K562 (cell line): ENCODE results near the gene PPM1N. TPM values are rescaled to one million over a fixed set of nuclear protein-coding genes. Genes with fewer than 3 reads are reported as not detected.

Experiments used
- ATAC-seq: fragments of 200-7000 bp; cut with Tn5 transposase; 3 replicates; pipeline ENCODE4 v1.9.1; 2020; ENCODE audit warnings: moderate library complexity
- BruUV-seq: library from RNA; stranded (reverse); fragments of 400-500 nt; replicated peaks from 2 replicates; lab custom pipeline; 2021; lab: Mats Ljungman, UMichigan
- CTCF ChIA-PET: fragments of 300-600 bp; formaldehyde crosslinking; extraction: SDS; loops from one replicate; lab custom pipeline; 2021; ENCODE audit warnings: low intra/inter-chr PET ratio; lab: Yijun Ruan, JAX
- POLR2A ChIA-PET: fragments of 300-600, 350-650 bp; sonication (Branson Sonifier 250); formaldehyde crosslinking; extraction: SDS; loops from one replicate; lab custom pipeline; 2021; ENCODE audit warnings: antibody characterized with exemption, inconsistent platforms; lab: Yijun Ruan, JAX
- DNase-seq, 4 experiments: peaks; one replicate each; pipeline versions ENCODE4 v3.0.0 to v3.0.0-alpha.2; 2011 to 2018; ENCODE audit warnings: low spot score in 3 of 4, mixed read lengths in 3 of 4; ENCODE audit errors: extremely low read depth in 1 of 4
- FAIRE-seq: peaks from 2 replicates; lab custom pipeline; 2011; peaks lifted over from hg19 to GRCh38; lab: Jason Lieb, UNC
- H2AFZ ChIP-seq: 2 replicates; pipeline ENCODE4 v1.6.0; 2011; ENCODE audit warnings: low read depth, low read length, control low read depth, inconsistent platforms
- H3K27ac ChIP-seq: fragments of 200-600 bp; 3 replicates; pipeline ENCODE4 v1.8.0; 2011; ENCODE audit warnings: low read depth, mild to moderate bottlenecking, control low read depth, inconsistent platforms, low read length, moderate library complexity, mixed read lengths; ENCODE audit errors: extremely low read depth
- H3K27me3 ChIP-seq, 2 experiments: fragments of 300-600 bp in 1 of 2; 2 replicates in 1 of 2; 3 replicates in 1 of 2; pipeline versions ENCODE4 v1.6.0 to v1.8.0; 2011; ENCODE audit warnings: inconsistent platforms in 2 of 2, low read length in 2 of 2, mild to moderate bottlenecking in 1 of 2, mixed read lengths in 1 of 2, moderate library complexity in 1 of 2; ENCODE audit not compliant: control insufficient read depth in 2 of 2, insufficient read depth in 2 of 2
- H3K36me3 ChIP-seq: fragments of 300-600 bp; 3 replicates; pipeline ENCODE4 v1.8.0; 2011; ENCODE audit warnings: mild to moderate bottlenecking, low read length, inconsistent platforms; ENCODE audit not compliant: control insufficient read depth, insufficient read depth
- H3K4me1 ChIP-seq, 2 experiments: fragments of 200-600 bp in 1 of 2; replicated peaks in 1 of 2; 2 replicates in 1 of 2; 3 replicates in 1 of 2; pipeline versions ENCODE4 v1.5.1 to v1.8.0; 2011; ENCODE audit warnings: inconsistent platforms in 2 of 2, low read length in 2 of 2, mild to moderate bottlenecking in 1 of 2, mixed read lengths in 1 of 2, moderate library complexity in 1 of 2; ENCODE audit not compliant: control insufficient read depth in 2 of 2, insufficient read depth in 2 of 2
- H3K4me2 ChIP-seq: 2 replicates; pipeline ENCODE4 v1.6.1; 2011; ENCODE audit warnings: low read length, control low read depth, inconsistent platforms, mixed read lengths; ENCODE audit not compliant: insufficient read depth
- H3K4me3 ChIP-seq: fragments of 200-600 bp; sonication (generic), shearing (Covaris generic); 2 replicates; pipeline ENCODE4 v1.5.1; 2016; ENCODE audit warnings: control low read depth, inconsistent platforms
- H3K79me2 ChIP-seq: fragments of 200-600 bp; 3 replicates; pipeline ENCODE4 v1.8.0; 2011; ENCODE audit warnings: low read length, inconsistent platforms; ENCODE audit not compliant: control insufficient read depth, insufficient read depth
- H3K9ac ChIP-seq, 2 experiments: 2 replicates each; pipeline versions ENCODE4 v1.6.0 to v1.6.1; 2011; ENCODE audit warnings: low read depth in 2 of 2, low read length in 2 of 2, control low read depth in 1 of 2, inconsistent platforms in 1 of 2, mild to moderate bottlenecking in 1 of 2, mixed read lengths in 1 of 2; ENCODE audit not compliant: insufficient read depth in 1 of 2
- H3K9me1 ChIP-seq: one replicate; pipeline ENCODE4 v1.6.0; 2011; ENCODE audit warnings: inconsistent platforms, mild to moderate bottlenecking, low read length, moderate library complexity; ENCODE audit not compliant: control insufficient read depth, insufficient read depth
- H3K9me3 ChIP-seq: replicated peaks from 2 replicates; pipeline ENCODE4 v1.5.1; 2011; ENCODE audit warnings: low read depth, low read length, inconsistent platforms; ENCODE audit not compliant: control insufficient read depth, insufficient read depth
- H4K20me1 ChIP-seq: replicated peaks from 2 replicates; pipeline ENCODE4 v1.6.1; 2011; ENCODE audit warnings: low read length, inconsistent platforms, mixed read lengths; ENCODE audit not compliant: control insufficient read depth, insufficient read depth
- ADNP ChIP-seq: fragments of 200-800 bp; sonication (Bioruptor generic); IDR thresholded peaks from 2 replicates; pipeline ENCODE4 v1.6.1; 2016; ENCODE audit warnings: missing genetic modification characterization, missing compliant biosample characterization
- BCOR ChIP-seq: fragments of 450-650 bp; IDR thresholded peaks from 2 replicates; pipeline ENCODE4 v1.6.1; 2016
- ELF2 ChIP-seq: fragments of 250-450 bp; sonication (Bioruptor Pico); IDR thresholded peaks from 2 replicates; pipeline ENCODE4 v1.5.0; 2021; ENCODE audit warnings: mild to moderate bottlenecking
- FOSL1 ChIP-seq: fragments of 200-800 bp; sonication (Bioruptor generic); conservative IDR thresholded peaks from 2 replicates; pipeline ENCODE4 v1.6.1; 2016; ENCODE audit warnings: missing genetic modification characterization, missing compliant biosample characterization
- KDM1A ChIP-seq, 2 experiments: fragments of 450-650 bp; IDR thresholded peaks; 2 replicates each; pipeline ENCODE4 v1.6.1; 2016; ENCODE audit warnings: mild to moderate bottlenecking in 2 of 2
- LCOR ChIP-seq: sonication (generic); formaldehyde crosslinking; IDR thresholded peaks from 2 replicates; pipeline ENCODE4 v1.8.0; 2022; ENCODE audit warnings: mild to moderate bottlenecking, missing genetic modification reagents
- PTBP1 ChIP-seq: fragments of 200-400 bp; formaldehyde crosslinking; IDR thresholded peaks from 2 replicates; pipeline ENCODE4 v1.6.1; 2017; ENCODE audit warnings: low read depth, low read length
- RAD51 ChIP-seq: fragments of 450-650 bp; IDR thresholded peaks from 2 replicates; pipeline ENCODE4 v1.7.1; 2016; ENCODE audit warnings: low read depth, mild to moderate bottlenecking, borderline replicate concordance
- RBM25 ChIP-seq: fragments of 200-400 bp; formaldehyde crosslinking; IDR thresholded peaks from 2 replicates; pipeline ENCODE4 v1.6.1; 2018; ENCODE audit warnings: low read length, low read depth, moderate library complexity; ENCODE audit not compliant: severe bottlenecking
- SMARCA5 ChIP-seq: fragments of 450-650 bp; IDR thresholded peaks from 2 replicates; pipeline ENCODE4 v1.6.1; 2016
- ZNF121 ChIP-seq: sonication (generic); formaldehyde crosslinking; conservative IDR thresholded peaks from 2 replicates; pipeline ENCODE4 v1.8.0; 2022; ENCODE audit warnings: missing genetic modification reagents
- WGBS: fragments of 100-300 bp; shearing (Covaris generic); methylation state at CpG from one replicate; pipeline ENCODE4 v1.1.6; 2016; ENCODE audit warnings: low coverage, mixed read lengths; ENCODE audit not compliant: insufficient coverage; ENCODE audit errors: missing lambda C conversion rate; 5-methylcytosine and 5-hydroxymethylcytosine counted together
- in situ Hi-C: fragments of 300-500 bp; cut with MboI; formaldehyde crosslinking; loops from 4 replicates; pipeline ENCODE4 v1.15.0; 2018; ENCODE audit warnings: inconsistent platforms, mixed read lengths
- intact Hi-C: fragments of 100-400 bp; cut with micrococcal nuclease; formaldehyde crosslinking; loops from 2 replicates; pipeline ENCODE4 v1.14.2; 2022
- polyA plus RNA-seq, 8 experiments: library from polyadenylated mRNA; depleted of rRNA in 4 of 8; stranded (reverse) in 5 of 8; unstranded in 3 of 8; fragments of >200 nt; fragmentation: Nextera tagmentation in 2 of 8; fragmentation: Illumina TruSeq in 1 of 8; extraction: Ambion mirVana in 2 of 8; extraction: Trizol in 1 of 8; gene quantifications; 2 replicates each; pipeline versions ENCODE4 v1.2.1 to v1.2.3, GENCODE V29; 2011 to 2014; ENCODE audit warnings: inconsistent platforms in 1 of 8, missing spikeins in 1 of 8
- total RNA-seq, 7 experiments: library from RNA; depleted of rRNA in 6 of 7; stranded (reverse); fragments of >200 nt in 6 of 7; fragmentation: Illumina TruSeq in 2 of 7; extraction: Trizol in 2 of 7; gene quantifications; 2 replicates each; pipeline versions ENCODE4 v1.2.1 to v1.2.3, GENCODE V29; 2011 to 2021; ENCODE audit warnings: low replicate concordance in 1 of 7

Gene PPM1N
- total and polyA plus RNA-seq, 9 of the 15 experiments (the other 6 are each of a cell fraction or from before 2014, with no cell fraction given): 4.5 to 15.6 (median 8.7) TPM

DNA sequence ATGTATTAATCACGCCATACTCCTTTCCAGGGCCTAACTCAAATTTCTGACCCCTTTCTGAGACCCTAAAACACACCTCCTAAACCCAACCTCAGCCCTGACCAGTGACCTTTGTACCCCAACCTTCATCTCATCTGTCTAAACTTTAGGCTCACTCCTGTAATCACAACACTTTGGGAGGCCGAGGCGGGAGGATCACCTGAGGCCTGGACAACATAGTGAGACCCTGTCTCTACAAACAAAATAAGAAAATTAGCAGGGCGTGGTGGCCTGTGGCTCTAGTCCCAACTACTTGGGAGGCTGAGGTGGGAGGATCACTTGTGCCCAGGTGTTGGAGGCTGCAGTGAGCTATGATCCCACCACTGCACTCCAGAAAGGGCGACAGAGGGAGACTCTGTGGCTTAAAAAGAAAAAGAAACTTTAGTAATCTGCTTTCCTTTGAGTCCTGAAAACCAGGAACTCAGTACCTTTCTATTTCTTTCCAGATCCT, 6.1 kb upstream of the PPM1N start:
- peak overlapping the region; percentile 67 to 94; a peak in 3 of 4 replicates for H3K9ac ChIP-seq
- WGBS: 65% methylated on average over 5 of the region's 5 CpGs
- H2AFZ ChIP-seq: peak overlapping the region; percentile 90
- in situ Hi-C loops (no loop called here), intact Hi-C loops (no loop called here)
- H3K4me1 ChIP-seq: peaks cover 5 to 48% of the 10 kb centered on the region in 2 experiments; a peak in 4 of 5 replicates
- no peaks in the 10 kb centered on the region for H3K9me3 ChIP-seq
- DNase-seq (no peak), ATAC-seq (no peak), FAIRE-seq (no peak)
- peak overlapping the region; percentile 77 for H3K27ac ChIP-seq
- H3K27me3 ChIP-seq: peaks cover 3 to 16% of the 10 kb centered on the region in 2 experiments; a peak in 3 of 5 replicates
- H3K9me1 ChIP-seq: no peaks in the 10 kb centered on the region
- peak overlapping the region; percentile 60 for H3K4me3 ChIP-seq
- H4K20me1 ChIP-seq: no peaks in the 10 kb centered on the region
- ChIA-PET POLR2A (interaction anchor here (0.7 to 1.6 kb wide), 2 partner anchors 13 to 25 kb away, joined by 4 to 6 read pairs; partner anchors contain the start of gene FOSB), CTCF (no interaction called here)
- TF ChIP-seq SMARCA5: peak; percentile 64
- TF ChIP-seq RAD51: no peak
- TF ChIP-seq ADNP: peak; percentile 15; the same call in 1 of the 2 replicates
- TF ChIP-seq BCOR: peak; percentile 61; the same call in 1 of the 2 replicates
- peak; percentile 38; the same call in 1 of the 2 replicates for TF ChIP-seq LCOR (CRISPR knock-in tag)
- TF ChIP-seq ZNF121: peak; percentile 100
- 0 out of 2 replicates have a peak, but pooled peaks have one; percentile 26 for TF ChIP-seq PTBP1
- peak; percentile 44 to 64; a peak in 3 of 4 replicates for TF ChIP-seq KDM1A (IDR thresholded peaks at IDR 0.05)
- TF ChIP-seq RBM25: peak; percentile 62
- TF ChIP-seq FOSL1: 0 out of 2 replicates have a peak, but pooled peaks have one; percentile 2
- TF ChIP-seq ELF2: no peak
- peaks cover 6% of the 10 kb centered on the region; the same call in 1 of the 3 replicates for H3K79me2 ChIP-seq
- peak overlapping the region; percentile 82 for H3K4me2 ChIP-seq
- no peaks in the 10 kb centered on the region for H3K36me3 ChIP-seq
- BruUV-seq: no TSS peak
